OCI-LY7 (cell line): ENCODE data around the gene WDR43. TPM values are rescaled to one million over a fixed set of nuclear protein-coding genes. Genes with fewer than 3 reads are reported as not detected.
"Not testable (repeated sequence)": the region's sequence is repeated elsewhere in the genome, so short reads cannot be mapped to it uniquely, and the experiment has no call there.

Experiments used
- BruUV-seq: library from RNA; stranded (reverse); fragments of 400-500 nt; replicated peaks from 2 replicates; lab custom pipeline; 2021; lab: Mats Ljungman, UMichigan
- CTCF ChIA-PET: fragments of 300-600 bp; sonication (Branson Sonifier 250); formaldehyde crosslinking; loops from one replicate; lab custom pipeline; 2022; ENCODE audit warnings: antibody characterized with exemption; ENCODE audit not compliant: unreplicated experiment; lab: Charles Lee
- POLR2A ChIA-PET: fragments of 300-600 bp; sonication (Branson Sonifier 250); formaldehyde crosslinking; loops from one replicate; lab custom pipeline; 2022; ENCODE audit warnings: antibody characterized with exemption; lab: Charles Lee
- DNase-seq: peaks from one replicate; pipeline ENCODE4 v3.0.0-alpha.2; 2015; ENCODE audit warnings: low spot score
- H2AFZ ChIP-seq: fragments of 200-600 bp; sonication (generic), shearing (Covaris generic); 2 replicates; pipeline ENCODE4 v1.6.1; 2014; ENCODE audit warnings: mild to moderate bottlenecking, antibody characterized with exemption, low read length, moderate library complexity
- H3K27ac ChIP-seq: fragments of 200-600 bp; sonication (generic); 2 replicates; pipeline ENCODE4 v1.5.1; 2014; ENCODE audit warnings: mixed run types, low read depth, mild to moderate bottlenecking, moderate library complexity, low read length, inconsistent platforms; ENCODE audit not compliant: poor library complexity, severe bottlenecking
- H3K36me3 ChIP-seq: fragments of 200-600 bp; sonication (generic); 2 replicates; pipeline ENCODE4 v1.6.1; 2014; ENCODE audit warnings: mild to moderate bottlenecking, antibody characterized with exemption, low read length, moderate library complexity, mixed read lengths; ENCODE audit not compliant: insufficient read depth
- H3K4me1 ChIP-seq: fragments of 200-600 bp; sonication (generic); 2 replicates; pipeline ENCODE4 v1.5.1; 2014; ENCODE audit warnings: mild to moderate bottlenecking, low read length; ENCODE audit not compliant: insufficient read depth, poor library complexity, severe bottlenecking
- H3K4me2 ChIP-seq: fragments of 200-600 bp; sonication (generic); 2 replicates; pipeline ENCODE4 v1.6.1; 2014; ENCODE audit warnings: mild to moderate bottlenecking, low read length
- H3K4me3 ChIP-seq: fragments of 200-600 bp; sonication (generic); 2 replicates; pipeline ENCODE4 v1.5.1; 2014; ENCODE audit warnings: mild to moderate bottlenecking, low read depth, low read length; ENCODE audit not compliant: poor library complexity, severe bottlenecking
- H3K79me2 ChIP-seq: fragments of 200-600 bp; sonication (generic); 2 replicates; pipeline ENCODE4 v1.6.1; 2016; ENCODE audit warnings: low read depth, mild to moderate bottlenecking, low read length, moderate library complexity, mixed read lengths; ENCODE audit not compliant: insufficient read depth
- H3K9me2 ChIP-seq: fragments of 200-600 bp; sonication (generic); 2 replicates; pipeline ENCODE4 v1.6.1; 2016; ENCODE audit warnings: mild to moderate bottlenecking, low read length, mixed read lengths; ENCODE audit not compliant: insufficient read depth
- H3K9me3 ChIP-seq: fragments of 200-600 bp; sonication (generic); 2 replicates; pipeline ENCODE4 v1.6.1; 2014; ENCODE audit warnings: mild to moderate bottlenecking, mixed run types, low read length, mixed read lengths
- H4K20me1 ChIP-seq: fragments of 200-600 bp; sonication (generic); 2 replicates; pipeline ENCODE4 v1.6.1; 2014; ENCODE audit warnings: mild to moderate bottlenecking, antibody characterized with exemption, low read length, moderate library complexity, mixed read lengths; ENCODE audit not compliant: insufficient read depth
- EZH2phosphoT487 ChIP-seq: fragments of 200-600 bp; sonication (generic); IDR thresholded peaks from 2 replicates; pipeline ENCODE4 v1.6.1; 2018; ENCODE audit warnings: low read depth, borderline replicate concordance, mild to moderate bottlenecking, mixed run types, antibody characterized with exemption, low read length, moderate library complexity, mixed read lengths
- intact Hi-C: fragments of 100-400 bp; cut with micrococcal nuclease; formaldehyde crosslinking; loops from one replicate; pipeline ENCODE4 v1.10.0; 2022; ENCODE audit not compliant: unreplicated experiment
- total RNA-seq, 2 experiments: library from RNA; depleted of rRNA in 1 of 2; stranded (reverse); fragments of >200 nt in 1 of 2; shearing (Covaris generic) in 1 of 2; gene quantifications; 2 replicates each; pipeline ENCODE4 v1.2.3, GENCODE V29; 2014 to 2022
- TF ChIP-seq, protein P1 (sequence below): fragments of 200-600 bp; sonication (generic); conservative IDR thresholded peaks from 2 replicates; pipeline ENCODE4 v1.5.1; 2014; ENCODE audit warnings: mild to moderate bottlenecking, antibody characterized with exemption, low read length, moderate library complexity, mixed read lengths

WDR43 gene
- total RNA-seq, 2 experiments from 2014 or later = 78.8 to 111 TPM

DNA sequence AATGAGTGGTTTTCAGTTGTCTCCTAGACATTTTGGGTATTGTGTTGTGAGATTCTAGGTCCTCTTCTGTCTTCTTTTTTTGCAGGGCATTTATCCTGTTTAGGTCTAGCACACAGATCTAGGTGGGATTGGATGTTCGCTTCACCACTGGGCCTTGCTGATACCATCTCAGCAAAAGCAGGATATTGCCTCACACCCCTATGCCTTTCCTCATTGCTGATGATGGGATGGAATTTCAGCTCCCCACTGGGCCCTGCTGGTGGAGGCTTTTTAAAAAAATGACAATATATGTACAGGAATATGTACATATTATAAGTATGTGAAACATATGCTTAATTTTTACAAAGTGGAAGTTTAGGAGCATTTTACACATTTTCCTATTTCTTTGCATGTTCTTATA, 81.2 kb downstream of the WDR43 start:
- ChIA-PET POLR2A (no interaction called here), CTCF (no interaction called here)
- intact Hi-C loops = no loop called here
- no peak overlapping the region for H2AFZ ChIP-seq
- no peaks in the 10 kb centered on the region for H3K79me2 ChIP-seq
- no TSS peak for BruUV-seq
- H3K4me2 ChIP-seq = no peak overlapping the region
- no peaks in the 10 kb centered on the region for H3K9me2 ChIP-seq
- H4K20me1 ChIP-seq = no peaks in the 10 kb centered on the region
- no peak overlapping the region for H3K4me3 ChIP-seq
- H3K9me3 ChIP-seq = no peaks in the 10 kb centered on the region
- H3K36me3 ChIP-seq = no peaks in the 10 kb centered on the region
- no peak for TF ChIP-seq EZH2phosphoT487
- TF ChIP-seq, protein P1, sequence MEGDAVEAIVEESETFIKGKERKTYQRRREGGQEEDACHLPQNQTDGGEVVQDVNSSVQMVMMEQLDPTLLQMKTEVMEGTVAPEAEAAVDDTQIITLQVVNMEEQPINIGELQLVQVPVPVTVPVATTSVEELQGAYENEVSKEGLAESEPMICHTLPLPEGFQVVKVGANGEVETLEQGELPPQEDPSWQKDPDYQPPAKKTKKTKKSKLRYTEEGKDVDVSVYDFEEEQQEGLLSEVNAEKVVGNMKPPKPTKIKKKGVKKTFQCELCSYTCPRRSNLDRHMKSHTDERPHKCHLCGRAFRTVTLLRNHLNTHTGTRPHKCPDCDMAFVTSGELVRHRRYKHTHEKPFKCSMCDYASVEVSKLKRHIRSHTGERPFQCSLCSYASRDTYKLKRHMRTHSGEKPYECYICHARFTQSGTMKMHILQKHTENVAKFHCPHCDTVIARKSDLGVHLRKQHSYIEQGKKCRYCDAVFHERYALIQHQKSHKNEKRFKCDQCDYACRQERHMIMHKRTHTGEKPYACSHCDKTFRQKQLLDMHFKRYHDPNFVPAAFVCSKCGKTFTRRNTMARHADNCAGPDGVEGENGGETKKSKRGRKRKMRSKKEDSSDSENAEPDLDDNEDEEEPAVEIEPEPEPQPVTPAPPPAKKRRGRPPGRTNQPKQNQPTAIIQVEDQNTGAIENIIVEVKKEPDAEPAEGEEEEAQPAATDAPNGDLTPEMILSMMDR = no peak
- DNase-seq = no peak
- no peak overlapping the region for H3K27ac ChIP-seq
- no peaks in the 10 kb centered on the region for H3K4me1 ChIP-seq

DNA sequence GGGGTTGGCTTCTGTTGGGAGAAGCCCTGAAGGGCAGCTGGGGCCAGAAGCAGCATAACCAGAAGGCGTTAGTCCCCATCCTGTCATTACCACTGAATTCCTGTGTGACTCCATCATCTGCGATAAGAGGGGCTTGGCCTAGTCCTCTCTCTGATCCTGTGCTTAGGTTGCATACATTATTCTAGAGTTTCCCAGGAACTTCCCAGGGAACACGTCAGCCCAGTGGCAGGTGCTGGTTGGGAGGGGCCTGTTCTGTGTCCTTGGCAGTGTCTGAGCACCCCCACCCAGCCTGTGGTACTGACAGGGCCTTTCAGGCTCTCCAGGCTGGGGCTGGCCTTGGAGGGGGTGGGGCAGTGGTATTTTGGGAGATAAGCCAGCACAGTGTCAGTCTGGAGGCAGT, 82.1 kb downstream of the WDR43 start:
- Histone ChIP-seq H3K4me1 (no peaks in the 10 kb centered on the region), H3K4me2 (no peak overlapping the region), H3K9me3 (no peaks in the 10 kb centered on the region), H3K9me2 (no peaks in the 10 kb centered on the region), H3K36me3 (no peaks in the 10 kb centered on the region), H4K20me1 (no peaks in the 10 kb centered on the region), H3K27ac (no peak overlapping the region), H3K4me3 (no peak overlapping the region), H3K79me2 (no peaks in the 10 kb centered on the region), H2AFZ (no peak overlapping the region)
- POLR2A ChIA-PET = interaction anchor here (0.5 kb wide), 1 partner anchor 197 kb away, joined by 3 read pairs; no protein-coding TSS in a partner anchor
- intact Hi-C loops = no loop called here
- CTCF ChIA-PET = no interaction called here
- no peak for DNase-seq
- no peak for TF ChIP-seq EZH2phosphoT487
- no TSS peak for BruUV-seq

DNA sequence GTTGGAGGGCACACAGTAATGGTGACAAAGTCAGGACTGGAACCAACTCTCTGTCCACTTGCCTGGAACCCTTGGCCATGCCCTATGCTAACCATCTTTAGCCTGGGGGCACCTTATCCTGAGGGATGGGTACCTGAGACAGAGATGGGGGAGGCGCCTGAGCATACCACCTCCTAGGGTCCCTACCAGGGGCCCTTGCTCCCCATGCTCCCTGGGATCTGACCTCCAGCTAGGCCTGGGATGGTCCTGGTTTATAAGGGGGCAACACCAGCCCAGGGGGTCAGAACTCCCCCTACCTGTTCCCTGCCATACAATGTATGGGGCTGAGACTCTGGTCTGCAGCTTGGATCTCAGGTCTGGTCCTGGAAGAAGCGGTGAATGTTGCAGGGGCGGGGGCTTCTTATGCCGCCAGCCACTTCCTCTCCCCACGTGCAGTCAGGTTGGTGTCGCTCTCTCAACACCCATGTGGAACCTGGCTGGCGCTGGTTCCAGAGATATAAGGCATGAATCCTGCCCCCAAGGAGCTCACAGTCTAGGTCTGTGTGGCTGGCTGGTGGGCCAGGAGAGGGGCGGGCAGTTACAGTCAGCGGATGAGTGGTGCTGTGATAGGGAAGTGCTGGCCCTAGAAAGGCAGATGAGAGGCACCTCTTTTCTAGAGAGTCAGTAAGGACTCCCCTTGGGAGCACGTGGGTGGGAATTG, 82.9 kb downstream of the WDR43 start:
- no peaks in the 10 kb centered on the region for H3K4me1 ChIP-seq
- CTCF ChIA-PET = no interaction called here
- no TSS peak for BruUV-seq
- H2AFZ ChIP-seq = no peak overlapping the region
- no peaks in the 10 kb centered on the region for H3K79me2 ChIP-seq
- no peaks in the 10 kb centered on the region for H3K36me3 ChIP-seq
- intact Hi-C loops = no loop called here
- no peaks in the 10 kb centered on the region for H4K20me1 ChIP-seq
- no peak overlapping the region for H3K27ac ChIP-seq
- no peak overlapping the region for H3K4me3 ChIP-seq
- POLR2A ChIA-PET = interaction anchor here (0.5 kb wide), 1 partner anchor 196 kb away, joined by 3 read pairs; no protein-coding TSS in a partner anchor
- no peak for DNase-seq
- no peak overlapping the region for H3K4me2 ChIP-seq
- H3K9me2 ChIP-seq = no peaks in the 10 kb centered on the region
- no peaks in the 10 kb centered on the region for H3K9me3 ChIP-seq
- TF ChIP-seq, protein P1 = no peak
- no peak for TF ChIP-seq EZH2phosphoT487

DNA sequence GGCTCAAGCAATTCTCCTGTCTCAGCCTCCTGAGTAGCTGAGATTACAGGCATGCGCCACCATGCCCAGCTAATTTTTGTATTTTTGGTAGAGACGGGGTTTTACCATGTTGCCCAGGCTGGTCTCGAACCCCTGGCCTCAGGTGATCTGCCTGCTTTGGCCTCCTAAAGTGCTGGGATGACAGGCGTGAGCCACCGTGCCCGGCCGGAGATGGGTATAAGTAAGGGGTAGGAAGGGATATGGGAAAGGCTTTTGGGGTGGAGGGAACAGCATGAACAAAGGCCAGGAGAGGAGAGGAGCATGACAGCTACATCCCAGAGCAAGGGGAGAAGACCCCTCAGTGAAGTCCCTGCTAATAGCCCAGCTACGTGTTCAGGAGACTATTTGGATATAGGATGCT, 83.5 kb downstream of the WDR43 start:
- H3K79me2 ChIP-seq, H3K4me1 ChIP-seq, H2AFZ ChIP-seq, DNase-seq, H3K36me3 ChIP-seq, H3K9me3 ChIP-seq, H3K9me2 ChIP-seq, BruUV-seq, H3K4me3 ChIP-seq, POLR2A ChIA-PET, H3K4me2 ChIP-seq, CTCF ChIA-PET, H4K20me1 ChIP-seq, H3K27ac ChIP-seq, intact Hi-C loops: not testable (repeated sequence)
